GM12878 (cell line): ENCODE results near the gene C5AR1. TPM values are rescaled to one million over a fixed set of nuclear protein-coding genes. Genes with fewer than 3 reads are reported as not detected.

ENCODE experiments used
- BHLHE40 ChIP-seq, 2 experiments: fragments of 450-650 bp in 1 of 2; IDR thresholded peaks; 2 replicates each; pipeline ENCODE4 v1.6.1; 2011 to 2017; ENCODE audit warnings: low read depth in 2 of 2, borderline replicate concordance in 1 of 2, improper control_type of control experiment in 1 of 2, low read length in 1 of 2, mild to moderate bottlenecking in 1 of 2
- CHD1 ChIP-seq: IDR thresholded peaks from 2 replicates; pipeline ENCODE4 v1.6.1; 2012; ENCODE audit warnings: low read depth, low read length, improper control_type of control experiment
- EGR1 ChIP-seq, 2 experiments: IDR thresholded peaks; 1 replicate in 1 of 2; 2 replicates in 1 of 2; pipeline ENCODE4 v1.6.1; 2011 to 2012; ENCODE audit warnings: low read depth in 2 of 2, low read length in 2 of 2, borderline replicate concordance in 1 of 2, mild to moderate bottlenecking in 1 of 2, moderate library complexity in 1 of 2
- EZH2 ChIP-seq: IDR thresholded peaks from 2 replicates; pipeline ENCODE4 v1.6.1; 2012; ENCODE audit warnings: low read depth, mild to moderate bottlenecking, control low read depth, inconsistent platforms, low read length, borderline replicate concordance; ENCODE audit not compliant: control insufficient read depth
- MTA2 ChIP-seq: fragments of 450-650 bp; IDR thresholded peaks from 2 replicates; pipeline ENCODE4 v1.6.1; 2016; ENCODE audit warnings: low read depth, mild to moderate bottlenecking, moderate library complexity
- NFYA ChIP-seq: IDR thresholded peaks from 2 replicates; pipeline ENCODE4 v1.6.1; 2011; ENCODE audit warnings: low read depth, mild to moderate bottlenecking, low read length, improper control_type of control experiment, borderline replicate concordance
- SIN3A ChIP-seq: IDR thresholded peaks from 2 replicates; pipeline ENCODE4 v1.6.1; 2012; ENCODE audit warnings: low read depth, low read length, improper control_type of control experiment
- polyA plus RNA-seq, 11 experiments: library from polyadenylated mRNA; depleted of rRNA in 4 of 11; unstranded in 6 of 11; stranded (reverse) in 5 of 11; fragments of >200 nt; fragmentation: Nextera tagmentation in 4 of 11; fragmentation: Illumina TruSeq in 1 of 11; extraction: Ambion mirVana in 4 of 11; extraction: Trizol in 1 of 11; gene quantifications; 1 replicate in 1 of 11; 2 replicates in 10 of 11; pipeline versions ENCODE4 v1.2.1 to v1.2.3, GENCODE V29; 2011 to 2016; ENCODE audit warnings: inconsistent platforms in 2 of 11, missing spikeins in 2 of 11, low read depth in 1 of 11
- total RNA-seq, 4 experiments: library from RNA; depleted of rRNA in 3 of 4; stranded (reverse); fragments of >200 nt in 3 of 4; fragmentation: Illumina TruSeq in 1 of 4; extraction: Trizol in 1 of 4; gene quantifications; 2 replicates each; pipeline versions ENCODE4 v1.2.1 to v1.2.3, GENCODE V29; 2013 to 2021
- TF ChIP-seq, protein P1 (sequence below): fragments of 450-650 bp; IDR thresholded peaks from 2 replicates; pipeline ENCODE4 v1.6.1; 2018; ENCODE audit warnings: mild to moderate bottlenecking, low read depth, moderate library complexity; ENCODE audit not compliant: partially characterized antibody
- TF ChIP-seq, protein P2 (sequence below): IDR thresholded peaks from 2 replicates; pipeline ENCODE4 v1.6.1; 2012; ENCODE audit warnings: improper control_type of control experiment, low read depth, low read length; ENCODE audit not compliant: insufficient replicate concordance
- TF ChIP-seq, protein P3 (sequence below): fragments of 450-650 bp; IDR thresholded peaks from 2 replicates; pipeline ENCODE4 v1.6.1; 2017; ENCODE audit warnings: low read depth, mild to moderate bottlenecking, moderate library complexity
- TF ChIP-seq, protein P4 (sequence below): IDR thresholded peaks from 2 replicates; pipeline ENCODE4 v1.6.1; 2012; ENCODE audit warnings: low read depth, low read length, improper control_type of control experiment
- TF ChIP-seq, protein P5 (sequence below): fragments of 450-650 bp; IDR thresholded peaks from 2 replicates; pipeline ENCODE4 v1.6.1; 2017; ENCODE audit warnings: antibody characterized with exemption, mild to moderate bottlenecking, moderate library complexity

C5AR1 gene
- total and polyA plus RNA-seq, 10 of the 15 experiments (the other 5 are each of a cell fraction or from before 2014, with no cell fraction given): 0.04 to 1.5 (median 0.18) TPM

- TF ChIP-seq, protein P1, sequence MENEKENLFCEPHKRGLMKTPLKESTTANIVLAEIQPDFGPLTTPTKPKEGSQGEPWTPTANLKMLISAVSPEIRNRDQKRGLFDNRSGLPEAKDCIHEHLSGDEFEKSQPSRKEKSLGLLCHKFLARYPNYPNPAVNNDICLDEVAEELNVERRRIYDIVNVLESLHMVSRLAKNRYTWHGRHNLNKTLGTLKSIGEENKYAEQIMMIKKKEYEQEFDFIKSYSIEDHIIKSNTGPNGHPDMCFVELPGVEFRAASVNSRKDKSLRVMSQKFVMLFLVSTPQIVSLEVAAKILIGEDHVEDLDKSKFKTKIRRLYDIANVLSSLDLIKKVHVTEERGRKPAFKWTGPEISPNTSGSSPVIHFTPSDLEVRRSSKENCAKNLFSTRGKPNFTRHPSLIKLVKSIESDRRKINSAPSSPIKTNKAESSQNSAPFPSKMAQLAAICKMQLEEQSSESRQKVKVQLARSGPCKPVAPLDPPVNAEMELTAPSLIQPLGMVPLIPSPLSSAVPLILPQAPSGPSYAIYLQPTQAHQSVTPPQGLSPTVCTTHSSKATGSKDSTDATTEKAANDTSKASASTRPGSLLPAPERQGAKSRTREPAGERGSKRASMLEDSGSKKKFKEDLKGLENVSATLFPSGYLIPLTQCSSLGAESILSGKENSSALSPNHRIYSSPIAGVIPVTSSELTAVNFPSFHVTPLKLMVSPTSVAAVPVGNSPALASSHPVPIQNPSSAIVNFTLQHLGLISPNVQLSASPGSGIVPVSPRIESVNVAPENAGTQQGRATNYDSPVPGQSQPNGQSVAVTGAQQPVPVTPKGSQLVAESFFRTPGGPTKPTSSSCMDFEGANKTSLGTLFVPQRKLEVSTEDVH: peak; percentile 22
- TF ChIP-seq, protein P2, sequence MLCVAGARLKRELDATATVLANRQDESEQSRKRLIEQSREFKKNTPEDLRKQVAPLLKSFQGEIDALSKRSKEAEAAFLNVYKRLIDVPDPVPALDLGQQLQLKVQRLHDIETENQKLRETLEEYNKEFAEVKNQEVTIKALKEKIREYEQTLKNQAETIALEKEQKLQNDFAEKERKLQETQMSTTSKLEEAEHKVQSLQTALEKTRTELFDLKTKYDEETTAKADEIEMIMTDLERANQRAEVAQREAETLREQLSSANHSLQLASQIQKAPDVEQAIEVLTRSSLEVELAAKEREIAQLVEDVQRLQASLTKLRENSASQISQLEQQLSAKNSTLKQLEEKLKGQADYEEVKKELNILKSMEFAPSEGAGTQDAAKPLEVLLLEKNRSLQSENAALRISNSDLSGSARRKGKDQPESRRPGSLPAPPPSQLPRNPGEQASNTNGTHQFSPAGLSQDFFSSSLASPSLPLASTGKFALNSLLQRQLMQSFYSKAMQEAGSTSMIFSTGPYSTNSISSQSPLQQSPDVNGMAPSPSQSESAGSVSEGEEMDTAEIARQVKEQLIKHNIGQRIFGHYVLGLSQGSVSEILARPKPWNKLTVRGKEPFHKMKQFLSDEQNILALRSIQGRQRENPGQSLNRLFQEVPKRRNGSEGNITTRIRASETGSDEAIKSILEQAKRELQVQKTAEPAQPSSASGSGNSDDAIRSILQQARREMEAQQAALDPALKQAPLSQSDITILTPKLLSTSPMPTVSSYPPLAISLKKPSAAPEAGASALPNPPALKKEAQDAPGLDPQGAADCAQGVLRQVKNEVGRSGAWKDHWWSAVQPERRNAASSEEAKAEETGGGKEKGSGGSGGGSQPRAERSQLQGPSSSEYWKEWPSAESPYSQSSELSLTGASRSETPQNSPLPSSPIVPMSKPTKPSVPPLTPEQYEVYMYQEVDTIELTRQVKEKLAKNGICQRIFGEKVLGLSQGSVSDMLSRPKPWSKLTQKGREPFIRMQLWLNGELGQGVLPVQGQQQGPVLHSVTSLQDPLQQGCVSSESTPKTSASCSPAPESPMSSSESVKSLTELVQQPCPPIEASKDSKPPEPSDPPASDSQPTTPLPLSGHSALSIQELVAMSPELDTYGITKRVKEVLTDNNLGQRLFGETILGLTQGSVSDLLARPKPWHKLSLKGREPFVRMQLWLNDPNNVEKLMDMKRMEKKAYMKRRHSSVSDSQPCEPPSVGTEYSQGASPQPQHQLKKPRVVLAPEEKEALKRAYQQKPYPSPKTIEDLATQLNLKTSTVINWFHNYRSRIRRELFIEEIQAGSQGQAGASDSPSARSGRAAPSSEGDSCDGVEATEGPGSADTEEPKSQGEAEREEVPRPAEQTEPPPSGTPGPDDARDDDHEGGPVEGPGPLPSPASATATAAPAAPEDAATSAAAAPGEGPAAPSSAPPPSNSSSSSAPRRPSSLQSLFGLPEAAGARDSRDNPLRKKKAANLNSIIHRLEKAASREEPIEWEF: no peak
- TF ChIP-seq, protein P3, sequence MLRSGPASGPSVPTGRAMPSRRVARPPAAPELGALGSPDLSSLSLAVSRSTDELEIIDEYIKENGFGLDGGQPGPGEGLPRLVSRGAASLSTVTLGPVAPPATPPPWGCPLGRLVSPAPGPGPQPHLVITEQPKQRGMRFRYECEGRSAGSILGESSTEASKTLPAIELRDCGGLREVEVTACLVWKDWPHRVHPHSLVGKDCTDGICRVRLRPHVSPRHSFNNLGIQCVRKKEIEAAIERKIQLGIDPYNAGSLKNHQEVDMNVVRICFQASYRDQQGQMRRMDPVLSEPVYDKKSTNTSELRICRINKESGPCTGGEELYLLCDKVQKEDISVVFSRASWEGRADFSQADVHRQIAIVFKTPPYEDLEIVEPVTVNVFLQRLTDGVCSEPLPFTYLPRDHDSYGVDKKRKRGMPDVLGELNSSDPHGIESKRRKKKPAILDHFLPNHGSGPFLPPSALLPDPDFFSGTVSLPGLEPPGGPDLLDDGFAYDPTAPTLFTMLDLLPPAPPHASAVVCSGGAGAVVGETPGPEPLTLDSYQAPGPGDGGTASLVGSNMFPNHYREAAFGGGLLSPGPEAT: no peak
- TF ChIP-seq EZH2: no peak
- TF ChIP-seq NFYA: no peak
- TF ChIP-seq, protein P4, sequence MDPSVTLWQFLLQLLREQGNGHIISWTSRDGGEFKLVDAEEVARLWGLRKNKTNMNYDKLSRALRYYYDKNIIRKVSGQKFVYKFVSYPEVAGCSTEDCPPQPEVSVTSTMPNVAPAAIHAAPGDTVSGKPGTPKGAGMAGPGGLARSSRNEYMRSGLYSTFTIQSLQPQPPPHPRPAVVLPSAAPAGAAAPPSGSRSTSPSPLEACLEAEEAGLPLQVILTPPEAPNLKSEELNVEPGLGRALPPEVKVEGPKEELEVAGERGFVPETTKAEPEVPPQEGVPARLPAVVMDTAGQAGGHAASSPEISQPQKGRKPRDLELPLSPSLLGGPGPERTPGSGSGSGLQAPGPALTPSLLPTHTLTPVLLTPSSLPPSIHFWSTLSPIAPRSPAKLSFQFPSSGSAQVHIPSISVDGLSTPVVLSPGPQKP: 0 out of 2 replicates have a peak, but pooled peaks have one; percentile 48
- TF ChIP-seq BHLHE40 (IDR thresholded peaks at IDR 0.05; ENCODE audit: borderline replicate concordance in 1 of 2, low read depth in 2 of 2, low read length in 1 of 2): peak in 1 of 2 experiments; percentile 27; a peak in 1 of 4 replicates
- TF ChIP-seq CHD1: no peak
- TF ChIP-seq MTA2: no peak
- 0 out of 2 replicates have a peak, but pooled peaks have one; percentile 47 for TF ChIP-seq SIN3A
- peak in 1 of 2 experiments; percentile 76; a peak in 2 of 3 replicates for TF ChIP-seq EGR1 (IDR thresholded peaks at IDR 0.05; ENCODE audit: borderline replicate concordance in 1 of 2, low read depth in 2 of 2, low read length in 2 of 2)
- TF ChIP-seq, protein P5, sequence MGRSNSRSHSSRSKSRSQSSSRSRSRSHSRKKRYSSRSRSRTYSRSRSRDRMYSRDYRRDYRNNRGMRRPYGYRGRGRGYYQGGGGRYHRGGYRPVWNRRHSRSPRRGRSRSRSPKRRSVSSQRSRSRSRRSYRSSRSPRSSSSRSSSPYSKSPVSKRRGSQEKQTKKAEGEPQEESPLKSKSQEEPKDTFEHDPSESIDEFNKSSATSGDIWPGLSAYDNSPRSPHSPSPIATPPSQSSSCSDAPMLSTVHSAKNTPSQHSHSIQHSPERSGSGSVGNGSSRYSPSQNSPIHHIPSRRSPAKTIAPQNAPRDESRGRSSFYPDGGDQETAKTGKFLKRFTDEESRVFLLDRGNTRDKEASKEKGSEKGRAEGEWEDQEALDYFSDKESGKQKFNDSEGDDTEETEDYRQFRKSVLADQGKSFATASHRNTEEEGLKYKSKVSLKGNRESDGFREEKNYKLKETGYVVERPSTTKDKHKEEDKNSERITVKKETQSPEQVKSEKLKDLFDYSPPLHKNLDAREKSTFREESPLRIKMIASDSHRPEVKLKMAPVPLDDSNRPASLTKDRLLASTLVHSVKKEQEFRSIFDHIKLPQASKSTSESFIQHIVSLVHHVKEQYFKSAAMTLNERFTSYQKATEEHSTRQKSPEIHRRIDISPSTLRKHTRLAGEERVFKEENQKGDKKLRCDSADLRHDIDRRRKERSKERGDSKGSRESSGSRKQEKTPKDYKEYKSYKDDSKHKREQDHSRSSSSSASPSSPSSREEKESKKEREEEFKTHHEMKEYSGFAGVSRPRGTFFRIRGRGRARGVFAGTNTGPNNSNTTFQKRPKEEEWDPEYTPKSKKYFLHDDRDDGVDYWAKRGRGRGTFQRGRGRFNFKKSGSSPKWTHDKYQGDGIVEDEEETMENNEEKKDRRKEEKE: no peak
Observed at GRCh38 chr19:47274071-47274890, 35.4 kb upstream of the C5AR1 start, which contains the start of gene INAFM1 (continued).
